ENCODE results near the gene PPFIA3.
A peak's percentile ranks its signal among the peaks of the same experiment; 100 is the strongest.

PPFIA3 gene

DNA sequence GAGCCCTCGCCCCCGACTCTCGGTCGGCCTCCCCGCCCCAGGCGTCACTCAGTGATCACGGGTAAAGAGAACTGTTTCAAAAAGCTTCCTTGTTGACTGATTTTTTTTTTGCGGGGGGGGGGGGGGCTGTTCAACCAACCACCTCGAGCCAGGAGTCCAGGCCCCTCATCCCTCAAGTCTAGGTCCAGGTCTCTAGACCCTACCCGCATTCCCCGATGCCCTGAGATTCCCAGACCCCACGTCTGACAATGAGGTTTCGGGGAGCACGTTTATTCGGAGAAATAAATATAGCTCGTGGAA is 31.6 kb downstream of the PPFIA3 start:
- H3K27me3 ChIP-seq (ENCODE audit: control insufficient read depth in 1 of 2, insufficient read depth in 1 of 2, low read length in 2 of 2): peaks cover 9 to 19% of the 10 kb centered on the region in 2 experiments
- peaks cover 29% of the 10 kb centered on the region for H3K4me1 ChIP-seq (ENCODE audit: control insufficient read depth, insufficient read depth, low read depth, low read length)
- peak overlapping the region; percentile 93 for H3K9ac ChIP-seq (ENCODE audit: low read length)
- no peak for DNase-seq
- peak overlapping the region in 1 of 2 experiments; percentile 69 for H2BK12ac ChIP-seq (ENCODE audit: low read length in 2 of 2)
- no peak overlapping the region for H2AK5ac ChIP-seq (ENCODE audit: low read length, severe bottlenecking)
- H3K79me1 ChIP-seq (replicated peaks; ENCODE audit: low read length, poor library complexity, severe bottlenecking): no peaks in the 10 kb centered on the region
- H3K18ac ChIP-seq (ENCODE audit: low read depth in 1 of 2, low read length in 2 of 2): peak overlapping the region; percentile 85 to 96
- peak overlapping the region; percentile 91 for H4K91ac ChIP-seq (ENCODE audit: low read length)
- peak overlapping the region in 1 of 2 experiments; percentile 78 for H3K23ac ChIP-seq (ENCODE audit: low read length in 2 of 2)
- no peaks in the 10 kb centered on the region for H3K36me3 ChIP-seq (ENCODE audit: control insufficient read depth in 1 of 2, insufficient read depth in 2 of 2, low read depth in 1 of 2, low read length in 2 of 2)
- peak overlapping the region; percentile 65 to 99 for H3K4me3 ChIP-seq (ENCODE audit: insufficient read depth in 1 of 2, low read depth in 1 of 2, low read length in 2 of 2)
- H2BK15ac ChIP-seq (ENCODE audit: low read depth, poor library complexity, severe bottlenecking): peak overlapping the region; percentile 91
- no peak overlapping the region for H2BK5ac ChIP-seq (ENCODE audit: low read depth, low read length, poor library complexity, severe bottlenecking)
- H3K14ac ChIP-seq (ENCODE audit: low read length in 2 of 2): peak overlapping the region in 1 of 2 experiments; percentile 78
- peak overlapping the region; percentile 80 for H2AFZ ChIP-seq (ENCODE audit: low read depth, low read length)
- 20% methylated on average over 9 of the region's 16 CpGs for WGBS
- H3K27ac ChIP-seq (ENCODE audit: low read length, poor library complexity, severe bottlenecking): no peak overlapping the region
- H3K9me3 ChIP-seq (ENCODE audit: control insufficient read depth, low read length): no peaks in the 10 kb centered on the region
- H3K4me2 ChIP-seq (ENCODE audit: low read length, poor library complexity, severe bottlenecking): peak overlapping the region; percentile 75
- H2BK120ac ChIP-seq (ENCODE audit: low read depth, low read length): peak overlapping the region; percentile 81
- H4K8ac ChIP-seq (ENCODE audit: low read length): peak overlapping the region; percentile 87
- H3K4ac ChIP-seq (ENCODE audit: low read depth in 1 of 2, low read length in 2 of 2): peak overlapping the region; percentile 58 to 76

DNA sequence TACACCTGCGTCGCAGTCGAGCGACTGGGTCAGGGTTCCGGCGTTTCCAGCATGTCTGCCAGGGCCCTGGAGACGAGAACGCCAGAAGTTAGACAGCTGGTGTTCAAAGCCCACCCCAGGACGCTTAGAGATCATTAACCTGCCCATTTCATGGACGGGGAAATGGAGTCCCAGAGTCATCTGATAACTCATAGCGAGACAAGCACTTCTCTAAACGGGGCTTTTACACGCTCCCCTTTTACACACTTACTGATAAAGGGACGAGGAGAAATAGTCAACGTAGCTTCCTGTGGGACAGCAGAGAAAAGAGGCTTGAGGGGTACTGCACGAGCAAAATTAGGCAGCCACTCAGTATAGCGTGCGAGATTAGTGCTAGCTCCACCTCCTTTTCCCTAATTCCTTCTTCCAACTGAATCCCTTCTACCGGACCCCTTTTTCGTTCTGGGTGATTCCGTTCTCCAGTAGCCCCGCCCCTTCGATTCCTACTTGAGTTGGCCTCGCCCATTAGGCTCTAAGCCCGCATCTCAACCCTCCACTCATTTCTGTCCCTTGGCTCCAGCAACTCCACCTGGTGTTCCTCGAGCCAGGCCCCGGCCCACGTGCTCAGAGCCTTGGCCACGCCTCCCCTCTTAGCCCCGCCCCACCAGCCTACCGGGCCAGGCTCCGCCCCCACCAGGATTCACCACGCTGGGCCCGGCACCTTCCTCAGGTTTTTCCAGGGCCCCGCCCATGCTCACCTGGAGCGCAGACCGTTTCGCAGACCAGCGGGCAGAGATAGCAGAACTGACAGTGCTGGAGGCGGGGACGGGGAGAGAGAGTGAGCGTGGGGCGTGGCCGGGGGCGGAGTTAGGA is 32.1 kb downstream of the PPFIA3 start:
- Histone ChIP-seq H2BK15ac (ENCODE audit: low read depth, poor library complexity, severe bottlenecking) (peak overlapping the region; percentile 37), H4K91ac (ENCODE audit: low read length) (no peak overlapping the region), H2BK12ac (ENCODE audit: low read length in 2 of 2) (no peak overlapping the region), H3K27me3 (ENCODE audit: control insufficient read depth in 1 of 2, insufficient read depth in 1 of 2, low read length in 2 of 2) (peaks cover 15 to 23% of the 10 kb centered on the region in 2 experiments), H3K27ac (ENCODE audit: low read length, poor library complexity, severe bottlenecking) (no peak overlapping the region), H3K4me3 (ENCODE audit: insufficient read depth in 1 of 2, low read depth in 1 of 2, low read length in 2 of 2) (peak overlapping the region in 1 of 2 experiments; percentile 99), H4K8ac (ENCODE audit: low read length) (no peak overlapping the region), H3K23ac (ENCODE audit: low read length in 2 of 2) (no peak overlapping the region), H2AK5ac (ENCODE audit: low read length, severe bottlenecking) (no peak overlapping the region), H3K9ac (ENCODE audit: low read length) (no peak overlapping the region), H3K14ac (ENCODE audit: low read length in 2 of 2) (no peak overlapping the region), H3K9me3 (ENCODE audit: control insufficient read depth, low read length) (no peaks in the 10 kb centered on the region), H3K18ac (ENCODE audit: low read depth in 1 of 2, low read length in 2 of 2) (no peak overlapping the region), H3K4me1 (ENCODE audit: control insufficient read depth, insufficient read depth, low read depth, low read length) (peaks cover 24% of the 10 kb centered on the region), H3K36me3 (ENCODE audit: control insufficient read depth in 1 of 2, insufficient read depth in 2 of 2, low read depth in 1 of 2, low read length in 2 of 2) (no peaks in the 10 kb centered on the region), H3K4me2 (ENCODE audit: low read length, poor library complexity, severe bottlenecking) (no peak overlapping the region), H2AFZ (ENCODE audit: low read depth, low read length) (no peak overlapping the region), H3K79me1 (replicated peaks; ENCODE audit: low read length, poor library complexity, severe bottlenecking) (no peaks in the 10 kb centered on the region), H2BK120ac (ENCODE audit: low read depth, low read length) (no peak overlapping the region), H3K4ac (ENCODE audit: low read depth in 1 of 2, low read length in 2 of 2) (no peak overlapping the region), H2BK5ac (ENCODE audit: low read depth, low read length, poor library complexity, severe bottlenecking) (no peak overlapping the region)
- WGBS: 13% methylated on average over 45 of the region's 45 CpGs
- DNase-seq: peak; percentile 60

DNA sequence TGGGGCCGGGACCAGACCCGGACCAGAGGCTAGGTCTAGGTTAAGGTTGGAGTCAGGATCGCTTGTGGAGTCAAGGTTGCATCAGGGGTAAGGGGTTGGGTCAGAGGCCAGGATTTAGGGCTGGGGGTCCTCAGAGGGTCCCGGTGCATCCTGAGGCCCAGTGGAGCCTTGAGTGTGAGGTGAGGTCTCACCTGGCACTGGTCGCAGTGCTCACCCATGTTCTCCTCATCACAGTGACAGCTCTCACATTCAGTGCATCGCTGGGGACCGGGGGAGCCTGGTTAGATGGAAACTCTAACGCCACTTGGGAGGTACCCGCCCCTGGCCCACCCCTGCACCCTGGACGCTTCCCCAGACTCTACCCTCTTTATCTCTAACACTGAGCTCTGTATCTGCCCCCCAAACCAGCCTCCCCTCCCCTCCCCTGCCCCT is 32.8 kb downstream of the PPFIA3 start:
- Histone ChIP-seq H2BK12ac (ENCODE audit: low read length in 2 of 2) (no peak overlapping the region), H2BK120ac (ENCODE audit: low read depth, low read length) (no peak overlapping the region), H3K14ac (ENCODE audit: low read length in 2 of 2) (no peak overlapping the region), H3K18ac (ENCODE audit: low read depth in 1 of 2, low read length in 2 of 2) (no peak overlapping the region), H2AFZ (ENCODE audit: low read depth, low read length) (no peak overlapping the region), H3K4ac (ENCODE audit: low read depth in 1 of 2, low read length in 2 of 2) (no peak overlapping the region), H3K4me1 (ENCODE audit: control insufficient read depth, insufficient read depth, low read depth, low read length) (peaks cover 24% of the 10 kb centered on the region), H2BK5ac (ENCODE audit: low read depth, low read length, poor library complexity, severe bottlenecking) (no peak overlapping the region), H4K91ac (ENCODE audit: low read length) (no peak overlapping the region), H3K27me3 (ENCODE audit: control insufficient read depth in 1 of 2, insufficient read depth in 1 of 2, low read length in 2 of 2) (peaks cover 15 to 23% of the 10 kb centered on the region in 2 experiments), H3K79me1 (replicated peaks; ENCODE audit: low read length, poor library complexity, severe bottlenecking) (no peaks in the 10 kb centered on the region), H3K4me3 (ENCODE audit: insufficient read depth in 1 of 2, low read depth in 1 of 2, low read length in 2 of 2) (no peak overlapping the region), H3K4me2 (ENCODE audit: low read length, poor library complexity, severe bottlenecking) (no peak overlapping the region), H3K9me3 (ENCODE audit: control insufficient read depth, low read length) (no peaks in the 10 kb centered on the region), H3K36me3 (ENCODE audit: control insufficient read depth in 1 of 2, insufficient read depth in 2 of 2, low read depth in 1 of 2, low read length in 2 of 2) (no peaks in the 10 kb centered on the region), H3K9ac (ENCODE audit: low read length) (no peak overlapping the region), H3K27ac (ENCODE audit: low read length, poor library complexity, severe bottlenecking) (no peak overlapping the region), H2AK5ac (ENCODE audit: low read length, severe bottlenecking) (no peak overlapping the region), H2BK15ac (ENCODE audit: low read depth, poor library complexity, severe bottlenecking) (no peak overlapping the region), H3K23ac (ENCODE audit: low read length in 2 of 2) (no peak overlapping the region), H4K8ac (ENCODE audit: low read length) (no peak overlapping the region)
- DNase-seq: no peak
- 31% methylated on average over 10 of the region's 10 CpGs for WGBS

DNA sequence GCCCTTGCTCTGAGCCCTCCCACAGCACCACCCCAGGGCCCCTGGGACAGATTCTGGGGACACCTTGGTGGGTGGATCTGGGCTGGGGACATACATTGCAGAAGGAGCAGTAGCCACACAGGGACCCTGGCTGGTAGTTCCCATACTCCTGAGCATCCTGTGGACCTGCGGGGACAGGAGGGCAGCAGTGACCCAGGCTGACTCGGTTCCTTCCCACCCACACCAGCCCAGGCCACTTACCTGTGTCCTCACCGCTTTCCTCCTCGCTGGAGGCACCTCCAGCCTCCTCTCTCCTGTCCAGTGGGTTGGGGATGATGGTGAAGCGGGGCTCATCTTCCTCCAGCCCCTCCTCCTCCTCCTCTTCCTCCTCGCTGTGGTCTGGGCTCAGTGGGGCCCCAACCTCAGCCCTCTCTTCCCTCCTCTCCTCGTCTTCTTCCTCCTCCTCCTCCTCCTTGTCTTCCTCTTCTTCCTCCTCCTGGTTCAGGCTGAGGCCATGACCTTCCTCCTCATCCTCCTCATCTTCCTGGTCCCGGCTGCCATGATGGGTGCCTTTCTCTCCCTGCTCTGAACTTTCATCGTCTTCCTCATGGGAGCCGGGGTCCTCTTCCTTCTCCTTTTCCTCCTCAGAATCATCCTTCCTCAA is 33.9 kb downstream of the PPFIA3 start:
- no peak overlapping the region for H2BK15ac ChIP-seq (ENCODE audit: low read depth, poor library complexity, severe bottlenecking)
- 95% methylated on average over 10 of the region's 10 CpGs for WGBS
- no peak overlapping the region for H2AFZ ChIP-seq (ENCODE audit: low read depth, low read length)
- H2AK5ac ChIP-seq (ENCODE audit: low read length, severe bottlenecking): no peak overlapping the region
- peaks cover 15 to 16% of the 10 kb centered on the region in 2 experiments for H3K27me3 ChIP-seq (ENCODE audit: control insufficient read depth in 1 of 2, insufficient read depth in 1 of 2, low read length in 2 of 2)
- no peak overlapping the region for H4K91ac ChIP-seq (ENCODE audit: low read length)
- H2BK120ac ChIP-seq (ENCODE audit: low read depth, low read length): no peak overlapping the region
- no peak overlapping the region for H2BK12ac ChIP-seq (ENCODE audit: low read length in 2 of 2)
- H3K4me1 ChIP-seq (ENCODE audit: control insufficient read depth, insufficient read depth, low read depth, low read length): peaks cover 30% of the 10 kb centered on the region
- no peak overlapping the region for H3K4me2 ChIP-seq (ENCODE audit: low read length, poor library complexity, severe bottlenecking)
- H3K27ac ChIP-seq (ENCODE audit: low read length, poor library complexity, severe bottlenecking): no peak overlapping the region
- no peak overlapping the region for H3K4me3 ChIP-seq (ENCODE audit: insufficient read depth in 1 of 2, low read depth in 1 of 2, low read length in 2 of 2)
- H3K9me3 ChIP-seq (ENCODE audit: control insufficient read depth, low read length): no peaks in the 10 kb centered on the region
- no peak overlapping the region for H3K14ac ChIP-seq (ENCODE audit: low read length in 2 of 2)
- no peak overlapping the region for H4K8ac ChIP-seq (ENCODE audit: low read length)
- no peak overlapping the region for H3K4ac ChIP-seq (ENCODE audit: low read depth in 1 of 2, low read length in 2 of 2)
- no peak overlapping the region for H2BK5ac ChIP-seq (ENCODE audit: low read depth, low read length, poor library complexity, severe bottlenecking)
- peaks cover 6% of the 10 kb centered on the region for H3K79me1 ChIP-seq (replicated peaks; ENCODE audit: low read length, poor library complexity, severe bottlenecking)
- no peaks in the 10 kb centered on the region for H3K36me3 ChIP-seq (ENCODE audit: control insufficient read depth in 1 of 2, insufficient read depth in 2 of 2, low read depth in 1 of 2, low read length in 2 of 2)
- DNase-seq: no peak
- H3K23ac ChIP-seq (ENCODE audit: low read length in 2 of 2): no peak overlapping the region
- no peak overlapping the region for H3K18ac ChIP-seq (ENCODE audit: low read depth in 1 of 2, low read length in 2 of 2)
- no peak overlapping the region for H3K9ac ChIP-seq (ENCODE audit: low read length)
